HFFc6 (cell line): Measurements from ENCODE around the gene CEACAM6. TPM values are rescaled to one million over a fixed set of nuclear protein-coding genes. Genes with fewer than 3 reads are reported as not detected.
"Not testable (repeated sequence)": the region's sequence is repeated elsewhere in the genome, so short reads cannot be mapped to it uniquely, and the experiment has no call there.

ENCODE experiments used
- DNase-seq: peaks from one replicate; pipeline ENCODE4 v3.0.0-alpha.2; 2018
- H3K27ac Mint-ChIP-seq: 2 replicates; pipeline ENCODE4 v1.8.0; 2020; ENCODE audit warnings: mild to moderate bottlenecking, mixed read lengths
- H3K27me3 Mint-ChIP-seq: 2 replicates; pipeline ENCODE4 v1.8.0; 2021; ENCODE audit warnings: mild to moderate bottlenecking, moderate library complexity, mixed read lengths; ENCODE audit not compliant: insufficient read depth
- H3K36me3 Mint-ChIP-seq: 2 replicates; pipeline ENCODE4 v1.8.0; 2021; ENCODE audit warnings: low read depth, mixed read lengths
- H3K4me1 Mint-ChIP-seq: 2 replicates; pipeline ENCODE4 v1.8.0; 2020; ENCODE audit warnings: low read depth, mixed read lengths
- H3K4me3 Mint-ChIP-seq: 2 replicates; pipeline ENCODE4 v1.8.0; 2020; ENCODE audit warnings: mild to moderate bottlenecking, moderate library complexity, mixed read lengths
- H3K9me3 Mint-ChIP-seq: 2 replicates; pipeline ENCODE4 v1.8.0; 2020; ENCODE audit warnings: mild to moderate bottlenecking, mixed read lengths
- CTCF ChIP-seq: fragments of 200-600 bp; sonication (generic); IDR thresholded peaks from 2 replicates; pipeline ENCODE4 v1.5.0; 2021; ENCODE audit warnings: antibody characterized with exemption, mild to moderate bottlenecking
- total RNA-seq, 6 experiments: library from RNA; stranded (reverse); fragmentation: NEBNext Ultra II Directional; extraction: Animal tissue kit (Norgen Biotek cat#: 25700); gene quantifications; 2 replicates in 1 of 6; 3 replicates in 5 of 6; pipeline ENCODE4 v1.2.3, GENCODE V29; 2021

Gene CEACAM6
- total RNA-seq, 6 experiments from 2014 or later = not detected

GRCh38 chr19:41784743-41785142, 29.4 kb downstream of the CEACAM6 start:
- DNase-seq = no peak
- no peak overlapping the region for H3K4me3 Mint-ChIP-seq
- no peak for TF ChIP-seq CTCF
- peaks cover 40% of the 10 kb centered on the region for H3K27me3 Mint-ChIP-seq
- H3K4me1 Mint-ChIP-seq = no peaks in the 10 kb centered on the region
- no peaks in the 10 kb centered on the region for H3K9me3 Mint-ChIP-seq
- H3K27ac Mint-ChIP-seq = no peak overlapping the region
- H3K36me3 Mint-ChIP-seq = no peaks in the 10 kb centered on the region

- Mint-ChIP-seq H3K27me3 (peaks cover 42% of the 10 kb centered on the region), H3K36me3 (no peaks in the 10 kb centered on the region), H3K27ac (no peak overlapping the region), H3K9me3 (no peaks in the 10 kb centered on the region), H3K4me3 (no peak overlapping the region), H3K4me1 (no peaks in the 10 kb centered on the region)
- DNase-seq = peak; percentile 39
- peak; percentile 89 for TF ChIP-seq CTCF
Observed at GRCh38 chr19:41785653-41786052, 30.3 kb downstream of the CEACAM6 start.

- no peaks in the 10 kb centered on the region for H3K9me3 Mint-ChIP-seq
- no peak for TF ChIP-seq CTCF
- DNase-seq = no peak
- peaks cover 41% of the 10 kb centered on the region for H3K27me3 Mint-ChIP-seq
- no peaks in the 10 kb centered on the region for H3K4me1 Mint-ChIP-seq
- H3K27ac Mint-ChIP-seq = no peak overlapping the region
- H3K4me3 Mint-ChIP-seq = no peak overlapping the region
- no peaks in the 10 kb centered on the region for H3K36me3 Mint-ChIP-seq
Observed at GRCh38 chr19:41787055-41787454, 31.7 kb downstream of the CEACAM6 start.

GRCh38 chr19:41788518-41788917, 33.2 kb downstream of the CEACAM6 start:
- not testable (repeated sequence) for H3K4me3 Mint-ChIP-seq
- peaks cover 47% of the 10 kb centered on the region for H3K27me3 Mint-ChIP-seq

GRCh38 chr19:41789053-41789452, 33.7 kb downstream of the CEACAM6 start:
- Mint-ChIP-seq H3K27me3 (peaks cover 47% of the 10 kb centered on the region), H3K4me1 (peaks cover 12% of the 10 kb centered on the region)
- not testable (repeated sequence) for H3K4me3 Mint-ChIP-seq, H3K36me3 Mint-ChIP-seq, H3K27ac Mint-ChIP-seq, H3K9me3 Mint-ChIP-seq, DNase-seq

More at GRCh38 chr19:41788518-41788917, 33.2 kb downstream of the CEACAM6 start:
- peaks cover 12% of the 10 kb centered on the region for H3K4me1 Mint-ChIP-seq
- not testable (repeated sequence) for H3K9me3 Mint-ChIP-seq, H3K27ac Mint-ChIP-seq, DNase-seq, H3K36me3 Mint-ChIP-seq

- no peak overlapping the region for H3K4me3 Mint-ChIP-seq
- no peaks in the 10 kb centered on the region for H3K36me3 Mint-ChIP-seq
- H3K27me3 Mint-ChIP-seq = peaks cover 38% of the 10 kb centered on the region
- peaks cover 12% of the 10 kb centered on the region for H3K4me1 Mint-ChIP-seq
- DNase-seq = peak; percentile 30
- H3K27ac Mint-ChIP-seq = no peak overlapping the region
- no peaks in the 10 kb centered on the region for H3K9me3 Mint-ChIP-seq
- TF ChIP-seq CTCF = peak; percentile 84
Observed at GRCh38 chr19:41792513-41793413, 37.4 kb downstream of the CEACAM6 start.
